Daoy (cell line): ENCODE measurements around the gene OR2AT4. TPM values are rescaled to one million over a fixed set of nuclear protein-coding genes. Genes with fewer than 3 reads are reported as not detected.
"Not testable (repeated sequence)": the region's sequence is repeated elsewhere in the genome, so short reads cannot be mapped to it uniquely, and the experiment has no call there.

Source experiments
- DNase-seq: peaks from one replicate; pipeline ENCODE4 v3.0.0-alpha.2; 2015; ENCODE audit warnings: low read depth
- total RNA-seq: library from RNA; depleted of rRNA; stranded (reverse); fragments of >200 nt; shearing (Covaris generic); gene quantifications from 2 replicates; pipeline ENCODE4 v1.2.3, GENCODE V29; 2014

The OR2AT4 gene
- total RNA-seq, 1 experiment from 2014 or later = under 0.01 TPM

DNA sequence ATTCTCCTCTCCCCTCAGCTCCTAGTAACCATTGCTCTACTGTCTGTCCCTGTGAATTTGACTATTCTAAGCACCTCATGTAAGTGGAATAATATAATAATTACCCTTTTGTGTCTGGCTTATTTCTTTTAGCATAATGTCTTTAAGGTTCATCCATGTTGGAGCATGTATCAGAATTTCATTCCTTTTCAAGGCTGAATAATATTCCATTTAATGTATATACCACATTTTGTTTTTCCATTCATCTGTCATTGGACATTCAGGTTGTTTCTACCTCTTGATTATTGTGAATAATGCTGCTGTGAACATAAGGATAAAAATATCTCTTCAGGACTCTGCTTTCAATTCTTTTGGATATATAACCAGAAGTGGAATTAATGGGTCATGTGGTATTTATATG is 28.1 kb downstream of the OR2AT4 start:
- DNase-seq = no peak

DNA sequence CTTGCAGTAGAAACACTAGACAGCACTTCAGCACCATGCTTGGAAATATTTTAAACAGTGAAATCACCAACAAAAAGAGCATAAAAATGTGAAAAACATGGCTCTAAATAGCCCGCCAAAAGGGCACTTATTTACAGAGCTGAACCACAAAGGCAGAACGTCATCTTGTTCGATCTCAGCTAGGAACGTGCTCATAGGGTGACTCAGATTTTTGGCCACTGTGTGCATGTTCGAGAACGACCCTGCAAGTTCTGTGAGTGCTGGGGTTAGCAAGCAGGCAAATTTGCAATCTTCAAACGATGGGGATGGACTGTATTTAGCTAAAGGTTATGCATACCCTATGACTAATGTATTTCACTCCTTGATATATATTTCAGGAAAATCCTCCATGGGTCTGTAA is 30.6 kb downstream of the OR2AT4 start:
- peak; percentile 41 for DNase-seq

DNA sequence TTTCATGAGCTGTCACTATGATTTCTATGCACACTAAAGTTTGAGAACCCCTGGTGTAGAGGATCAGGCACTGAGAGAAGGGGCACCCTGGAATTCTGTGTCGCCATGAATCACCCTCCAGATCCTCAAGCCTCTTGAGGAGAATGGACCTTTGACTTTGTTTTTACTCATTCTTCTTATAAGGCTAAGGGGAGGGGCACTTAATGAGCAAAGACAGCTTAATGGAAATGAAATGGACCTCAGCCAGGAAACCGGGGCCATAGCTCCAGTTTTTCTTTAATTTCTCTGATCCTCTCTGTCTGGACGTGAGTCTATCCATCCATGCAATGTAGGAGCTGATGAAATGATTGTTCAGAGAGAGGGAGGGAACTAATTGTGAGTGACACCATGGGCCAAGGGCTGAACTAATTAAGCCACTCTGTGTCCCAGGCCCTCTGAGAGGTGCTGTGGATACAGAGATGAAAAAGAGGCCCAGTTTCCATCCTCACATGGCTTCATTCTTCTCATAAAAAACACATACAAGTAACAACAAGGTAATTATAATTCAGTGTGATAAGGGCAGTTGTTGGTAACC is 32.8 kb downstream of the OR2AT4 start:
- peak; percentile 34 for DNase-seq

DNA sequence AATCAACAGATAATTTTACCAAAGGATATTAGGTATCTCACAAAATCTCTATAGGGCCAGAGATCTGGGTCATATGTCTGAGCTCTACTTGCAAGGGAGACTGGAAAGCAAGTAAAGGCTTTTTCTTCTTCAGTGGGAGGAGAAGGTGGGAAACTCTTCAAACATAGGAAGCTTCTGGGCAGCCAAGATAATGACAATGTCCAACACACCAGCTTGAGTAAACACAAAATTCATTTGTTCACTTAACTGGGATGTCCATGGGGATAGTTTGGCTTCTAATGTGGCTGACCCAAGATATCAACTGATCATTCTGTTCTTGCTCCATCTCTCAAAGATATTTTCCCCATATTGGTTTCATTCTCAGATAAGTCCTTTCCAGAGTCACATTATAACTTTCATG is 37.4 kb downstream of the OR2AT4 start:
- DNase-seq = no peak

DNA sequence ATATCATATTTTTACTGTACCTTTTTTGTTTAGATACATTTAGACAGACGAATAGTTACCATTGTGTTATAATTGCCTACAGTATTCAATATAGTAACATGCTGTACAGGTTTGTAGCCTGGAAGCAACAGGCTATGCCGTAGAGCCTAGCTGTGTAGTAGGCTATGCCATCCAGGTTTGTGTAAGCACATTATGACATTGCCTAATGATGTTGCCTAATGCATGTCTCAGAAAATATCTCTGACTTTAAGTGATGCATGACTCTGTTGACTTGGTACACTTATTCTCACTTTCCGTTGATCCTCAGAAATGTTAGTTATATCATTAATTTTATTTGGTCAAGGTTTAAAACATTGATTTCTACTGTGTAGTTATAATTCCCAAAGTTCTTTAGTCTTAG is 39.9 kb downstream of the OR2AT4 start:
- DNase-seq = no peak

DNA sequence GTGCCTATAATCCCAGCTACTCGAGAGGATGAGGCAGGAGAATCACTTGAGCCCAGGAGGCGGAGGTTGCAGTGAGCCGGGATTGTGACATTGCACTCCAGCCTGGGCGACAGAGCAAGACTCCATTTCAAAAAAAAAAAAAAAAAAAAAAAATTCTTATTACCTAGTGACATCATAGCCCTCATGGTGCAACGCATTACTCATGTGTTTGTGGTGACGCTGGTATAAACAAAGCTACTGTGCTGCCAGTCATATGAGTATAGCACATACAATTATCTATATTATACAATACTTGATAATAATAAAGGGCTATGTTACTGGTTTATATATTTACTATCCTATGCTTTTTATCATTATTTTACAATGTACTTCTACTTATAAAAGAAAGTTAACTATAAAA is 41.2 kb downstream of the OR2AT4 start:
- no peak for DNase-seq

DNA sequence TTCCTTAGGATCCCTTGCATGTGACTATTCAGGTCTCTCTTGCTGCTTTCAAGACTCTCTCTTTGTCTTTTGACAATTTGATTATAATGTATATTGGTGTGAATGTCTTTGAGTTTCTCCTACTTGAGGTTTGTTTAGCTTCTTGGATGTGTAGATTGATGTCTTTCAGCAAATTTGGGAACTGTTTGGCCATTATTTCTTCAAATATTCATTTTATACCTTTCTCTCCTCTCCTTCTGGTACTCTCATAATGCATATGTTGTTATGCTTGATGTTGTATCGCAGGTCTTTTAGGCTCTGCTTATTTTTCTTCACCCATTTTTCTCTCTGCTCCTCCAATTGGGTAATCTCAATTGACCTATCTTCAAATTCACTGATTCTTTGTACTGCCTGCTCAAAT is 44.2 kb downstream of the OR2AT4 start:
- DNase-seq = no peak

DNA sequence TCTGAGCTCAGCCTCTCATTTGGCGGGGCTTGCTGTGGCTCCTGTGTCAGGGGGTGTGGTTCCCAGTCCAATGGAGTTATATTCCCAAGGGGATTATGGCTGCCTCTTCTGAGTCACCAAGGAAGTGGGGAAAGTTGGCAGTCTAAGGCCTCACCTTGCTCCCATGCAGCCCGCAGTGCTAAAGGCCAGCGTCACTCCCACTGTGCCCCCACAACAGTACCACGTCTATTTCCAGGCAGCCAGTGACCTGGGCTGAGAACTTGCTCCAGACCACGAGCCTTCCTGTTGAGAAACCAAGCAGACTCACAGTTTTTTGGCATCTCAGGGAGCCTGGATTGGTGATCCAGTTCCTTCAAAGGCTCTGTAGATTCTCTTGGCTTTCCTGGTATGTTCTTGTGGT is 45.6 kb downstream of the OR2AT4 start:
- DNase-seq = peak; percentile 50

DNA sequence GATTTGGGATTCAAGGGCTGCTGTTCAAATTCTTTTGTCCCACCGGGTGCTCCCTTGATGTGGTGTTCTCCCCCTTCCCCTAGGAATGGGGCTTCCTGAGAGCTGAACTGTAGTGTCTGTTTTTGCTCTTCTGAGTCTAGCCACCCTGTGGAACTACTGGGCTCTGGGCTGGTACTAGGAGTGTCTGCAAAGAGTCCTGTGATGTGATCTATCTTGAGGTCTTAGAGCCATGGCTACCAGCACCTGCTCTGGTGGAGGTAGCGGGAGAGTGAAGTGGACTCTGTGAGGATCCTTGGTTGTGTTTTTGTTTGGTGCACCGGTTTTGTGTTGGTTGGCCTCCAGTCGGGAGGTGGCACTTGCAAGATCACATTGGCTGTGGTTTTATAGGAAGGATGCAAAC is 46.2 kb downstream of the OR2AT4 start:
- no peak for DNase-seq

DNA sequence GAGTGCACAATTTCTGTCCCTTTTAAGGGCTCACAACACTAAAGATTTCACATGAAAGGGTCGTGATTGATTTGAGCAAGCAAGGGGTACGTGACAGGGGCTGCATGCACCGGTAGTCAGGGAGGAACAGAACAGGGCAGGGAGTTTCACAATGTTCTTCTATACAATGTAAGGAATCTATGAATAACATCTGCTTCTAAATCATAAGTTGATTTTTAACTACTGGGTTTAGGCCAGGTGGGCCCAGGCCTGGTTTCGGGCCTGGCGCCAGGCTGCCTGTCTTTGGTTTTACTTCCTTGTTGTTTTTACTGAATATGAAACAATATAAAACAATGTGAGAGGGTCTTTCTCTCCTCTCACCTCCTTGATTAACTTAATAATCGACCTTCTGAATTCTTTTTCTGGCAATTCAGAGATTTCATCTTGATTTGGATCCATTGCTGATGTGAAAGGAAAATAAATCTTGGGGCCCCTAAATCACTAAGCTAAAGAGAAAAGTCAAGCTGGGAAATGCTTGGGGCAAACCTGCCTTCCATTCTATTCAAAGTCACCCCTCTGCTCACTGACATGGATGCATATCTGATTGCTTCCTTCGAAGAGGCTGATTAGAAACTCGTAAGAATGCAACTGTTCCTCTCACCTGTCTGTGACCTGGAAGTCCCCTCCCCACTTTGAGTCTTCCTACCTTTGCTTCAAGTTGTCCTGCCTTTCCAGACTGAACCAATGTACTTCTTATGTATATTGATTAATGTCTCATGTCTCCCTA is 47.0 kb downstream of the OR2AT4 start:
- DNase-seq = not testable (repeated sequence)

DNA sequence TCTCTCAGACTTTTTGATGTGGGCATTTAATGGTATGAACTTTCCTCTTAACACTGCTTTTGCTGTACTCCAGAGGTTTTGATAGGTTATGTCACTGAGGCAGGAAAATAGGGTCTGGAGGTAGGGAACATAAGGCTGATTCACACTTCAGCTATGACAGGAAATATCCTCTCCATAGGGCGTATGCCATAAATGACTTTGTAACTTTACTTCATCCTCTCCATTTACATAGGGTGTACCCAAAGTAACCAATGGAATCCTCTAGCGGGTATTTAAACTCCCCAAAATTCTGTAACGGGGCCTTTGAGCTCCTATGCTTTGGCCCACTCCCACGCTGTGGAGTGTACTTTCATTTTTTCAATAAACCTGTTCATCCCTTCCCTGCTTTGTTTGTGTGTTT is 49.5 kb downstream of the OR2AT4 start:
- DNase-seq = no peak

DNA sequence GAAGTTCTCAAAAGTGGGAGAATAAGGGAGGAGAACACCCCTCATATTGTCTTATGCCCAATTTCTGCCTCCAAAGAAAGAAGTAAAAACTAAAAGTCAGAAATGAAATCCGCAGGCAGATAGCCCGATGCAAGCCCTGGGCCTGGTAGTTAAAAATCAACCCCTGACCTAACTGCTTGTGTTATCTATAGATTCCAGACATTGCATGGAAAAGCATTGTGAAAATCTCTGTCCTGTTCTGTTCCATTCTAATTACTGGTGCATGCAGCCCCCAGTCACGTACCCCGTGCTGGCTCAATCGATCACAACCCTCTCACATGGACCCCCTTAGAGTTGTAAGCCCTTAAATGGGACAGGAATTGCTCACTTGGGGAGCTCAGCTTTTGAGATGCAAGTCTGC is 50.0 kb downstream of the OR2AT4 start:
- not testable (repeated sequence) for DNase-seq

DNA sequence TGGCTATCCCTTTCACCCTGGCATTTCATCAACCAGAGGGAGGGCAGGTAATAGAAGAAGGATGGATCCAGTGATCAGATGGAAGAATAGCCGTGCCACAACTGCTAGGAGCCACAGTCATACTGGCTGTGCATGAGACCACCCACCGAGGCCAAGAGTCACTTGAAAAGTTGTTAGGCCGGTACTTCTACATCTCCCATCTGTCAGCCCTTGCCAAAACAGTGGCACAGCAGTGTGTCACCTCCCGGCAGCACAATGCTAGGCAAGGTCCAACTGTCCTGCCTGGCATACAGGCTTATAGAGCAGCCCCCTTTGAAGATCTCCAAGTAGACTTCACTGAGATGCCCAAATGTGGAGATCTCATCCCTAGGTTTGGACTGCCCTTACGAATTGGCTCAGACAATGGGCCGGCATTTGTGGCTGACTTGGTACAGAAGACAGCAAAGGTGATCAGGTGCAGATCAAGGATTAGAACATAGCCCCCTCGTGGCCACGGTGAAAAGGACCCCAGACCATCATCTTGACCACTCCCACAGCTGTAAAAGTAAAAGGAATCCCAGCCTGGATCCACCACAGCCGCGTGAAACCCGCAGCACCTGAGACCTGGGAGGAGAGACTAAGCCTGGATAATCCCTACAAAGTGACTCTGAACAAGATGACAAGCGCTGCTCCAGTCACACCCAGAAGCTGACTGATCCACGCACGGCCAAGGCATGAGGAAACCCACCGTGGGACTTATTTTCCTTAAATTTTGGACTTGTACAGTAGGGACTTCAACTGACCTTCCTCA is 52.1 kb downstream of the OR2AT4 start:
- not testable (repeated sequence) for DNase-seq

DNA sequence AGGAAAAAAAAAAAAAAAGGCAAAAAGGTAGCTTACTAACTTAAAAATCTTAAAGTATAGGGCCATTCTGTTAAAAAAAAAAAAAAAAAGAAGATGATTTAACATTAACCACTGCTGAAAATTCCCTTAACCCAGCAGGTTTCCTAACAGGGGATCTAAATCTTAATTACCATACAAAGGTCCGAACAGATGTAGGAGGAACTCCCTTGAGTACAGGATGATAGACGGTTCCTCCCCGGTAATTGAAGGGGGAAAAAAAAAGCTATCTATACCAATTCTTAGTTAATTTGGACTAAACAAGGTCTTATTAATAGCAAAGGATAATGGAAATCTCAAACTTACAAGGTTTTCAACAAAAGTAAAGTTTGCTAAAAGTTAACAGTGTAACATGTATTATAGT is 54.9 kb downstream of the OR2AT4 start:
- DNase-seq = not testable (repeated sequence)

DNA sequence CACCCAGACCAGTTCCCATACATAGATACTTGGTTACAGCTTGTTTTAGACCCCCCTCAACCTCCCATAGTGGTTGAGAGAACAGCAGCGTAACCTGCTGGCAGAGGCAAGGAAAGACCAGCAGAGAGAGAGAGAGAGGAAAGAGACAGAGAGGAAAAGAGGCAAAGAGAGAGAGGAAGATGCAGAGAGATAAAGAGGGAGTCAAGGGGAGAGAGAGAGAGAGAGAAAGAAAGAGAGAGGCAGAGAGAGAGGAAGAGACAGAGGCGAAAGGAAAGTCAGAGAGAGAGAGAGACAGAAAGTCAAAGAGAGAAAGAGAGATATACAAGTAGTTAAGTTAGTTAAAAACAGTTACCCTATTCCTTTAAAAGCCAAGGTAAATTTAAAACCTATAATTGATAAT is 55.4 kb downstream of the OR2AT4 start:
- DNase-seq = no peak

DNA sequence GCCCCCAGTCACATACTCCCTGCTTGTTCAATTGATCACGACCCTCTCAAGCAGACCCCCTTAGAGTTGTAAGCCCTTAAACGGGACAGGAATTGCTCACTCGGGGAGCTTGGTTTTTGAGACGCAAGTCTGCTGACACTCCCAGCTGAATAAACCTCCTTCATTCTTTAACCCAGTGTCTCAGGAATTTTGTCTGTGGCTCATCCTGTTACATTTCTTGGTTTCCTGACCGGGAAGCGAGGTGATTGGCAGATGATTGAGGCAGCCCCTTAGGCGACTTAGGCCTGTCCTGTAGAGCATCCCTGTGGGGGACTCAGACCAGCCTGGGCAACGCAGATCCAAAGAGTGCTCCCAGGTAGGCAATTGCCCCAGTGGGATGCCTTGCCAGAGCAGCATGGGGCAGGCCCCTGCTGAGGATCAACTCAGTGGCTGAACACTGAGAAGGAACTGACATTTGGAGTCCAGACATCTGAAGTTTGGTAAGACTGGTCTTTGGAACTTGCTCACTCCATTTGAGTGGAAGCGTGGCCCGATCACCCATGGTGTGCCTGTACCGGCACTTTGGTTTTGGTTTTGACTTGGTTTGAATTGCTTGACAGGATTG is 56.4 kb downstream of the OR2AT4 start:
- DNase-seq = no peak

DNA sequence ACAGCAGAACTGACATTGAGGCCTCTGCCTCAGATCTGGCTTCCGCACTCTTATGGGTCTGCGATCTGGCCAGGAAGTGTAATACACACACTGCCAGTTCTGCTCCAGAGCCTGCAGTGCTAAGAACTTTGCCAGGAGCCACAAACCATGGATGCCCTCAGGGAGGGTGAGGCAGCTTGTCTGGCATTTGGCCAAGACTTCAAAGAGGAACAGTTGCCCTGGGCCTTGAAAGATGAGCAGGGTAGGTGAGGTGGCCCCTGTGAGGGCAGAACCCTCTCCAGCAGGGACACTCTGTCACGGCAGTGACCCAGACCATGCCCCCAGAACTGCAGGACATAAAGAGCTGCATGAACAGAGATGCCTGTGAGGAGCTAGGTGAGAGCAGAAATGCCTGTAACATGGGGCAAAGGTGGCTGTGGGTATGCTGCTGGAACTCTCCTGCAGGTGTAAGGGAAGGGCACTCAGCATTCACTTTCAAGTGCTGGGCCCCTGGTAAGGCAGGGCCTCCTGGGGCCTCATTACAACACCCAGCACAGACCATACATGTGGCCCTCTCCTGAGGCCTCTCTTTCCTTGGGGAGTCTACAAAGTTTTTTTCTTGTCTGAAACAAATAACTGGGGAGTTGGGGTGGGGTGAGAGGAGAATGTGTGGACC is 60.6 kb downstream of the OR2AT4 start:
- DNase-seq = peak; percentile 67

DNA sequence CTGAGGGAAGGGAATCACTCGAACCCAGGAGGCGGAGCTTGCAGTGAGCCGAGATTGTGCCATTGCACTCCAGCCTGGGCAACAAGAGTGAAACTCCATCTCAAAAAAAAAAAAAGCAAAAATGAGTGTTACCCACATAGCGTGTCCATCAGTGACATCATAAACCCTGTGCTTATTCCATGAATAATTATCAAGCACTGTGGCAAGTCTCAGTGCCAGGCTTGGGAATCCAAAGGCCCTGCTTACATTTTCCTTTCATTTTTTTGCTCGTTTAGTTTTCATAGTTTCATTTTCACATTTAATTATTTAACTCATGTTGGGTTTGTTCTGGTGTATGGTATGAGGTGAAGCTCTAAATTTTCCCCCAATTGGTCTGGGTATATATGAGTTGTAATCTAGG is 61.4 kb downstream of the OR2AT4 start:
- no peak for DNase-seq

DNA sequence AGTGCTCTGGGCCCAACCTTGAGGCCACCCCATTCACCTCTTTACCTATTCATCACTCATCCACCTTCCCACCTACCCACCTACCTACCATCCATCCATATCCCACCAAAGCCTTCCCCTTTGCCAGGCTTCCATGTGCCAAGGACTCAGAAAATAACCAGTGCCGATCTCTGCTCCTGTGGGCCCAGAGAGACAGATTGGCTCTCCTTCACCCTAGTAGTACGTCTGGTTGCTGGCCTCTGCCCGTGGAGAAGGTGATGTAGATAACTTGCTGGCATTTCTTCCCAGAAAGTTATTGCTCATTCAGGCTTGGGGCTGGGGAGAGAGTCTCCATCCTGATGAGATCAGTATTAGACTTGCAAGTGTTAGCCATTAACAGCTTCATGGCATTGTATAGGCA is 62.8 kb downstream of the OR2AT4 start:
- DNase-seq = no peak

DNA sequence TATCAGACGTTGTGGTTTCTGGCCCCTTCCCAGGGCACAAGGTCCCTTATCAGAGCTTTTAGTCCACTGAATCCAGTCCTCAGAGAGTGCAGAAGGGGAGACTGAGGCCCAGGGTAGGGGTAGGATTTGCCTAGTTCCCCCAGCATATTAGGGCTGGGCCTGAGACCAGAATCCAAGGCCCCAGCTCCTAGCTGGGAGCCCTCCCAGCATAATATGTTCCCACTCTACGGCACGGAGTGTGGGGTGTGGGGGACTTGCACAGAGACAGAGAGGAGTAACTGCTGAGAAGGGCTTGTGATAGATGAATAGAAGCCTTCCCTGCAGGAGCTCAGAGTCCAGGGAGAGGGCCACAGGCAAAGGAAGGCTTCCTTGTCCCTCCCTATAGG is 64.1 kb downstream of the OR2AT4 start:
- DNase-seq = no peak

DNA sequence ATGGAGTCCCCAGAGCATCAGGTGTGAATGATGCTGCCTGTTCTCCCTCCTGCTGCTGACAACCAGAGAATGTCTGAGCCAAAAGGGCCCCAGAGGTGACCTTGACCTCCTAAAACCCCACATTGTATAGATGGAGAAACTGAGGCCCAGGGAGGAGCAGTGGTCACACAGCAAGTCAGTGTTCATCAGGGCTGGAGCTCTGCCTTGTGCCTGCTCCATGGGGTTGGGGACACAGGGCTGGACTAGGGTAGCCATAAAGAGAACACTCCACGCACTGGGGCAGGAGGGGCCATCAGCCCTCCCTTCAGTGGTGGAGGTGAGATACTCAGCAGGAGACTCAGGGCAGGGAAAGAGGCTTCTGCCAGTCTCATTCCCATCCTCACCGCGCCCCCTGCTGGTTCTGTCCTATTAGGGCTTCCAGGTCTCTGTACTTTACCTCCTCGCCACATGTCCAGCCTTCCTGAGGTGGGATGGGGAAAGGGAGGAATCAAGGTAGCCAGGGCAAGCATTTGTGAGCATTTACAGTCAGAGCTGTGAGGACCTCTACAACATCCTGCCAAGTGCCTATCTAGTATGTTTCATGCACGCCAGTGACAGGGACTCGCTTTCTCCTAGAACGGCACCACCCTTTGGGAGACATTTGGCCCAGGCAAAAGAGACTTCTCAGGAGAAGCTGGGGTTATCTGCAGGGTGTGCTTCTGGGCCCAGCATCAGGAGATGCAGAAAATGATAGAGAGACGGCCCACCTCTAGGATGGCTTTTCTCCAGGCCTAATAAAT is 64.7 kb downstream of the OR2AT4 start:
- peak; percentile 70 for DNase-seq
